Neutrophil (primary cell): Measurements from ENCODE around the gene ANKRD61.
"Not testable (repeated sequence)": the region's sequence is repeated elsewhere in the genome, so short reads cannot be mapped to it uniquely, and the experiment has no call there.

Experiments
- H3K27ac ChIP-seq: fragments of 200-600 bp; sonication (generic); 2 replicates; pipeline ENCODE4 v1.5.1; 2016; ENCODE audit warnings: mild to moderate bottlenecking, moderate library complexity
- H3K27me3 ChIP-seq: fragments of 200-600 bp; sonication (generic); 2 replicates; pipeline ENCODE4 v1.6.0; 2016; ENCODE audit warnings: mild to moderate bottlenecking
- H3K36me3 ChIP-seq: fragments of 200-600 bp; sonication (generic); 2 replicates; pipeline ENCODE4 v1.5.1; 2017
- H3K4me1 ChIP-seq, 2 experiments: fragments of 200-600 bp in 1 of 2; sonication (generic) in 1 of 2; 1 replicate in 1 of 2; 2 replicates in 1 of 2; pipeline versions ENCODE4 v1.5.1 to v1.6.1; 2013 to 2016; ENCODE audit warnings: low read depth in 1 of 2, low read length in 1 of 2, mild to moderate bottlenecking in 1 of 2, moderate library complexity in 1 of 2; ENCODE audit not compliant: control insufficient read depth in 1 of 2, insufficient read depth in 1 of 2
- H3K4me3 ChIP-seq, 2 experiments: fragments of 200-600 bp in 1 of 2; sonication (generic) in 1 of 2; 1 replicate in 1 of 2; 2 replicates in 1 of 2; pipeline ENCODE4 v1.5.1; 2013 to 2016; ENCODE audit warnings: low read depth in 1 of 2, low read length in 1 of 2, mild to moderate bottlenecking in 1 of 2, moderate library complexity in 1 of 2
- H3K9me3 ChIP-seq: fragments of 200-600 bp; sonication (generic); 2 replicates; pipeline ENCODE4 v1.5.1; 2016
- TF ChIP-seq, protein P1 (sequence below): fragments of 200-600 bp; sonication (generic); IDR thresholded peaks from 2 replicates; pipeline ENCODE4 v1.5.1; 2016; ENCODE audit warnings: antibody characterized with exemption

Gene ANKRD61

DNA sequence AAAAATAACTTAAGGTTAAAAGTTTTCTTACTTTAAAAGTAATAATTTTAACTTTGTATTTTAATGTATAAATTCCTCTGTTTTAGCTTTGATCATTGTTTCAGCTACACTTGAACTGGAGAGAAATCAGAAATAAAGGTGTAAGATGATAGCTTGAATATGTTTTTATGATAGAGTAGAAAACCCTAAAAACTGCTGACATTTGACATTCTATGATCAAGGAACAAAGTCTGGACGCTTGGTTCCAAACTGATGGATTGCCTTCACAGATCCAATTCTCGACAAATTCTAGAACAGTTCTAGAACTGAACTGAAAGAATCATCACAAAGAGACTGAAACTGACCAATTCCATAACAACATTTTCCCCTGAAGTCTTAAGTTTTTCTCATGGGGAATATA, at the start of gene ANKRD61:
TSS of gene ANKRD61 (plus strand) at position 389 of the 400 bp plus-strand sequence. CDS start at position 389, 0 bp downstream.
- Histone ChIP-seq H3K4me3 (no peak within 1 kb of the TSS), H3K36me3 (peaks cover 47% of the 10 kb centered on the region), H3K27ac (no peak within 1 kb of the TSS)

DNA sequence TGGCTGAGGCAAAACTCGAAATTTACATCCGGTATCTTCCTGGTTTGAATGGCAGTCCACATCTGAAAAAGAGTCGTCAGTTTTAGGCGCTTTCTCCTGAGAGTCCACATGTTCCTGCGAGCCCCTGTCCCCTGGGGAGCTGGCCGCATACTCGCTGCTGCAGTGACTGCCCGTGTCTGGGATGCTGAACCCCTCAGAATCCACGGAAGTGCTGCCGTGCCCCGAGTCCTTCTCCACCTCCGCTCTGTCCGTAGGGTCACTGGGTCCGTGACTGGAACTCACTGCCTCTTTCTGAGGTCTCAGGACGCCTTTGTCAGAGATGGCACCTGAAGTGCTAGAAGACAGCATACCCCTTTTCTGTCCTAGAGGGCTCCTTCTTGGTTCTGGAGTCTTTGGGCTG, 44.1 kb upstream of the ANKRD61 start:
- not testable (repeated sequence) for H3K4me1 ChIP-seq, H3K27ac ChIP-seq

More for the DNA sequence above, at the start of gene ANKRD61:
- H3K4me1 ChIP-seq: peaks cover 14 to 15% of the 10 kb centered on the region in 2 experiments
- no peaks in the 10 kb centered on the region for H3K27me3 ChIP-seq
- H3K9me3 ChIP-seq: no peaks in the 10 kb centered on the region
- TF ChIP-seq, protein P1, sequence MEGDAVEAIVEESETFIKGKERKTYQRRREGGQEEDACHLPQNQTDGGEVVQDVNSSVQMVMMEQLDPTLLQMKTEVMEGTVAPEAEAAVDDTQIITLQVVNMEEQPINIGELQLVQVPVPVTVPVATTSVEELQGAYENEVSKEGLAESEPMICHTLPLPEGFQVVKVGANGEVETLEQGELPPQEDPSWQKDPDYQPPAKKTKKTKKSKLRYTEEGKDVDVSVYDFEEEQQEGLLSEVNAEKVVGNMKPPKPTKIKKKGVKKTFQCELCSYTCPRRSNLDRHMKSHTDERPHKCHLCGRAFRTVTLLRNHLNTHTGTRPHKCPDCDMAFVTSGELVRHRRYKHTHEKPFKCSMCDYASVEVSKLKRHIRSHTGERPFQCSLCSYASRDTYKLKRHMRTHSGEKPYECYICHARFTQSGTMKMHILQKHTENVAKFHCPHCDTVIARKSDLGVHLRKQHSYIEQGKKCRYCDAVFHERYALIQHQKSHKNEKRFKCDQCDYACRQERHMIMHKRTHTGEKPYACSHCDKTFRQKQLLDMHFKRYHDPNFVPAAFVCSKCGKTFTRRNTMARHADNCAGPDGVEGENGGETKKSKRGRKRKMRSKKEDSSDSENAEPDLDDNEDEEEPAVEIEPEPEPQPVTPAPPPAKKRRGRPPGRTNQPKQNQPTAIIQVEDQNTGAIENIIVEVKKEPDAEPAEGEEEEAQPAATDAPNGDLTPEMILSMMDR: no peak

DNA sequence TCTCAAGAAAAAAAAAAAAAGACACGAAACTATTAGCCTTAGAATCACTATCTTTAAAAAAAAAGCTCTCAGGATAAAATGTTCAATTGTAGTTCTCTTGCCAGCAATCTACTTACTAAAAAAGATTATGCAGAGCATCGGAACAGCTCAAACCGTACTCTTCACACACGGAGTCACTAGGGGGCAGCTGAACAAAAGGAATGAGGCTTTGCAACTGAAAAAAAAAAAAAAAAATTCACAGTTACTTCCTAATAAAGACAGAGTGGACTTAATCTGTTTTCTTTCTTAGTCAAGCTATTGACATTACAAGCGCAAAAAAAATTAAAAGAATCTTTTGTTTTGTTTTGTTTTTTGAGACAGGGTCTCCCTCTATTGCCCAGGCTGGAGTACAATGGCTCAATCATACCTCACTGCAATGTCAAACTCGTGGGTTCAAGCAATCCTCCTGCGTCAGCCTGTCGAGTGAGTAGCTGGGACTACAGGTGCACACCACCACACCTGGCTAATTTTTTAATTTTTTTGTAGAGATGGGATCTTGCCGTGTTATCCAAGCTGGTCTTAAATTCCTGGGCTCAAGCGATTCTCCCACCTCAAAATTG, 33.9 kb upstream of the ANKRD61 start:
- H3K4me3 ChIP-seq: no peak overlapping the region
- no peak overlapping the region for H3K27ac ChIP-seq
- TF ChIP-seq, protein P1: no peak
- H3K9me3 ChIP-seq: no peaks in the 10 kb centered on the region
- no peaks in the 10 kb centered on the region for H3K4me1 ChIP-seq
- H3K36me3 ChIP-seq: peaks cover 59% of the 10 kb centered on the region
- H3K27me3 ChIP-seq: no peaks in the 10 kb centered on the region

More for the DNA sequence above, 44.1 kb upstream of the ANKRD61 start:
- H3K36me3 ChIP-seq: peaks cover 45% of the 10 kb centered on the region
- not testable (repeated sequence) for H3K4me3 ChIP-seq, H3K9me3 ChIP-seq, H3K27me3 ChIP-seq

DNA sequence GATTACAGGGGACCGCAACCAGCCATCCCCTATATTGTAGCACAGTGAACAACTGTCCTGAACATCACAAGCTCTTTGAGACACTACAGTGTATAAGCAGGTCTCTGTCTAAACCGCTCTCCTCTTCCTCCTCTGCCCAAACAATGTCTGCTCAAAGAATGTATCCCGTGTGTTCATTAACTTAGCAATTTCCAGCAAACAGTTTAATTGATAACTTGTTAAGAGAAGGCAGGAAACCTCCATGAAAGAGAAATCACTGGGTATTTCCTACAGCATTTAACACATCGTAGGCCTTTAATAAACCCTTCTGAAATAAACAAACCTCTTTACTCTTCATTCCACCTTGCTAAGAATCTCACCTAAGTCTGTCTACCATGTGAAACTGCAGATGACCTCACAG, 23.8 kb upstream of the ANKRD61 start:
- Histone ChIP-seq H3K4me3 (no peak overlapping the region), H3K36me3 (peaks cover 10% of the 10 kb centered on the region), H3K27ac (no peak overlapping the region)

DNA sequence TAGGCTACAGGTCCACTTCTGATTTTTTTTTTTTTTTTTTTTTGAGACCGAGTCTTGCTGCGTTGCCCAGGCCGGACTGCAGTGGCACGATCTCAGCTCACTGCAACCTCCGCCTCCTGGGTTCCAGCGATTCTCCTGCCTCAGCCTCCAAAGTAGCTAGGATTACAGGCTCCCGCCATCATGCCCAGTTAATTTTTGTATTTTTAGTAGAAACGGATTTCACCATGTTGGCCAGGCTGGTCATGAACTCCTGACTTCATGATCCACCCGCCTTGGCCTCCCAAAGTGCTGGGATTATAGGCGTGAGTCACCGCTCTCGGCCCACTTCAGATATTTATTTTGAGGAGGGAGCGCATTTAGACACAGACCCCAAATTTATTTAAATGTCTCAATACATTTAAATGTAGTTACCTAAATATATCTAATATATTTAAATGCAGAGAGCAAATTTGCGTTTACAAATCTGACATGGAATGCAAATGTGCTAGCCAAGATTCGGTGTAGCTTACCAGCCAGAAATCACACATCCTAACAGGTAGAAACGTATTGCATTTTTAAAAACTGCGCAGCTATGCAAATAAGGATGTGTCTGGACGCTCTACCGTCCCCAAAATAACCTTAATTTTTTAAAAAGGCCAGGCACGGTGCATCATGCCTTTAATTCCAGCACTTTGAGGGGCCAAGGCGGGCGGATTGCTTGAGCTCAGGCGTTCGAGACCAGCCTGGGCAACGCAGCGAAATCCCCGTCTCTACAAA, 23.2 kb upstream of the ANKRD61 start:
- H3K9me3 ChIP-seq, H3K4me1 ChIP-seq, H3K27me3 ChIP-seq, H3K36me3 ChIP-seq, H3K27ac ChIP-seq: not testable (repeated sequence)
- H3K4me3 ChIP-seq: peak overlapping the region; percentile 94 to 96

More for the DNA sequence above, 23.8 kb upstream of the ANKRD61 start:
- H3K27me3 ChIP-seq: no peaks in the 10 kb centered on the region
- H3K9me3 ChIP-seq: no peaks in the 10 kb centered on the region
- TF ChIP-seq, protein P1: no peak
- H3K4me1 ChIP-seq: peaks cover 7% of the 10 kb centered on the region in 2 experiments

DNA sequence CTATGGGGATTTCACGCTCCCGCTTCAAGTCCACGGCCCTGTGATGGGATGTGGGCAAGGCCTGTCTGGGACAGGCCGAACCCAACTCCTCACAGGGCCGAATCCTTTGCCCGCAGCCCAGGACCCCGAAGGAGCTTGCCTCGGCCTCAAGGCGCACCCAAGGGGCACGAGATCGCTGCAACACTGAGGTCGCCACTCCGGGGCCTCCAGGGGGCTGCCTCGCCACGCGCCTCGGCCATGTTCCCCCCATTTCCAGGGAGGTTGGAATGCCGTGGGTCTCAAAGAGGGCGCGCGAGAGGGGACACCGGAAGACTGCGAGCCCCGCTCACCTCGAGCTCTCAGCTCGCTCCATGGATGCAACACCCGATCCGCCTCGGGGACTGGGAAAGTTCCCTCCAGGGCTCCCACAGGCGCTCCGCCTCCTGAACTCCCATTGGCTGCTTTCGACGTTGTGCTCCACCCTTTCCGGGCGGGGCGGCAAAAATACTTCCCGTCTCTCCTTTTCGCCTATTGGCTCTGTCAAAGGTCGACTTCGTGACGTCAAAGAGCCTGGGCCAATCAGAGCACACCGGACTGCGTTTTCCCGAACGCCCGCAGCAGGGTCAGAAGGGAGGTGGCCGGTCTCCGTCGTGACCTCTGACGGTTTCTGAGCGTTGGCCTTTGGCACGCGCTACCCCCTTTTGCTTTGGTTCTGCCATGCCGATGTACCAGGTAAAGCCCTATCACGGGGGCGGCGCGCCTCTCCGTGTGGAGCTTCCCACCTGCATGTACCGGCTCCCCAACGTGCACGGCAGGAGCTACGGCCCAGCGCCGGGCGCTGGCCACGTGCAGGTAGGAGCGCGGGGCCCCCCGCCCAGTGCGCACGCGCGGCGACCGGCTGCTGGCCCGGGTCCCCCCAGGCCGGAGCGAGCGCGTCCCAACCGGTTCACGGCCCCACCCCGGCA, 22.2 kb upstream of the ANKRD61 start, which contains the start of the genes AIMP2 and PMS2:
TSS of gene AIMP2 (plus strand) at position 605 of the 944 bp plus-strand sequence. CDS start at position 697, 92 bp downstream.
TSS of gene PMS2 (minus strand) at position 382 of the 944 bp plus-strand sequence. CDS start at position 352, 30 bp downstream.
- H3K9me3 ChIP-seq: no peaks in the 10 kb centered on the region
- no peaks in the 10 kb centered on the region for H3K27me3 ChIP-seq
- peak within 1 kb of the TSS; percentile 94 to 96 for H3K4me3 ChIP-seq
- H3K27ac ChIP-seq: peak within 1 kb of the TSS; percentile 89
- H3K36me3 ChIP-seq: peaks cover 3% of the 10 kb centered on the region
- TF ChIP-seq, protein P1: peak; percentile 7
- peaks cover 7% of the 10 kb centered on the region in 2 experiments for H3K4me1 ChIP-seq

DNA sequence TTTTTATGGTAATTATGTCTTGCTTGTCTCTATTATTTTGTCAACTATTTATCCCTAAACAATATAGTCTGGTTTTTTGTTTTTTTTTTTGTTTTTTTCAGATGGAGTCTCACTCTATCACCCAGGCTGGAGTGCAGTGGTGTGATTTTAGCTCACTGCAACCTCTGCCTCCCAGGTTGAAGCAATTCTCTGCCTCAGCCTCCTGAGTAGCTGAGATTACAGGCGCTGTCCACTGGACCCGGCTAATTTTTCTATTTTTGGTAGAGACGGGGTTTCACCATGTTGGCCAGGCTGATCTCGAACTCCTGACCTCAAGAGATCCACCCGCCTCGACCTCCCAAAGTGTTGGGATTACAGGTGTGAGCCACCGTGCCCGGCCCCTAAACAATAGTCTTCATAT, 20.8 kb upstream of the ANKRD61 start:
- H3K9me3 ChIP-seq, H3K27ac ChIP-seq, H3K27me3 ChIP-seq, H3K36me3 ChIP-seq, H3K4me1 ChIP-seq: not testable (repeated sequence)
- H3K4me3 ChIP-seq: peak overlapping the region in 1 of 2 experiments; percentile 96
